LoVo (cell line): Measurements from ENCODE around the gene PTPN18.
A peak's percentile ranks its signal among the peaks of the same experiment; 100 is the strongest.

Experiments used
- DNase-seq: peaks from one replicate; pipeline ENCODE4 v3.0.0-alpha.2; 2016; ENCODE audit warnings: low spot score

PTPN18 gene

GRCh38 chr2:130339885-130340745 lies 15.7 kb upstream of the PTPN18 start:
- DNase-seq = no peak

GRCh38 chr2:130341562-130342019 lies 14.3 kb upstream of the PTPN18 start:
- peak; percentile 18 for DNase-seq

GRCh38 chr2:130342020-130342532 lies 13.8 kb upstream of the PTPN18 start:
- DNase-seq = peak; percentile 91

GRCh38 chr2:130342533-130343275 lies 13.2 kb upstream of the PTPN18 start, which contains the start of gene IMP4:
IMP4 (plus strand) TSS chr2:130342897; CDS start chr2:130342933, 36 bp downstream.
- DNase-seq = peak; percentile 98

GRCh38 chr2:130344578-130344977 lies 11.3 kb upstream of the PTPN18 start:
- no peak for DNase-seq

- DNase-seq = no peak
Observed at GRCh38 chr2:130345091-130345490, 10.8 kb upstream of the PTPN18 start.

- DNase-seq = no peak
Observed at GRCh38 chr2:130345611-130346010, 10.2 kb upstream of the PTPN18 start.

- no peak for DNase-seq
Observed at GRCh38 chr2:130346041-130346740, 9.7 kb upstream of the PTPN18 start.

GRCh38 chr2:130346741-130347066 lies 9.2 kb upstream of the PTPN18 start:
- no peak for DNase-seq

- no peak for DNase-seq
Observed at GRCh38 chr2:130347220-130347925, 8.5 kb upstream of the PTPN18 start.

GRCh38 chr2:130349174-130349573 lies 6.7 kb upstream of the PTPN18 start:
- DNase-seq = no peak

GRCh38 chr2:130351711-130352110 lies 4.1 kb upstream of the PTPN18 start:
- DNase-seq = no peak

- DNase-seq = no peak
Observed at GRCh38 chr2:130352237-130352636, 3.6 kb upstream of the PTPN18 start.

- no peak for DNase-seq
Observed at GRCh38 chr2:130353291-130354138, 2.3 kb upstream of the PTPN18 start.

- DNase-seq = no peak
Observed at GRCh38 chr2:130354139-130354428, 1.8 kb upstream of the PTPN18 start.

GRCh38 chr2:130355172-130355577 lies 681 bp upstream of the PTPN18 start:
- DNase-seq = no peak

- DNase-seq = no peak
Observed at GRCh38 chr2:130357864-130358263, 2.0 kb downstream of the PTPN18 start.

- no peak for DNase-seq
Observed at GRCh38 chr2:130358420-130359350, 2.8 kb downstream of the PTPN18 start.

GRCh38 chr2:130359466-130359865 lies 3.6 kb downstream of the PTPN18 start:
- DNase-seq = no peak

GRCh38 chr2:130363479-130363878 lies 7.6 kb downstream of the PTPN18 start:
- DNase-seq = no peak
